WTC11 (cell line): ENCODE measurements around the gene UBQLN1. TPM values are rescaled to one million over a fixed set of nuclear protein-coding genes. Genes with fewer than 3 reads are reported as not detected.

Source experiments
- ATAC-seq: fragments of 200-7000 bp; cut with Tn5 transposase; 2 replicates; pipeline ENCODE4 v1.10.0; 2021; ENCODE audit warnings: mild to moderate bottlenecking, moderate library complexity
- CTCF ChIA-PET: fragments of 300-600 bp; sonication (Branson Sonifier 250); formaldehyde crosslinking; loops from one replicate; lab custom pipeline; 2021; ENCODE audit warnings: antibody characterized with exemption; lab: Charles Lee
- POLR2A ChIA-PET: fragments of 350-600 bp; sonication (Branson Sonifier 250); formaldehyde crosslinking; loops from one replicate; lab custom pipeline; 2021; ENCODE audit warnings: antibody characterized with exemption; lab: Charles Lee
- DNase-seq: peaks from one replicate; pipeline ENCODE4 v3.0.0; 2021; ENCODE audit warnings: low spot score
- H3K27ac Mint-ChIP-seq: 2 replicates; pipeline ENCODE4 v1.8.0; 2021; ENCODE audit warnings: mixed read lengths
- H3K27me3 Mint-ChIP-seq: 2 replicates; pipeline ENCODE4 v1.8.0; 2021; ENCODE audit warnings: low read depth, mild to moderate bottlenecking, moderate library complexity, mixed read lengths
- H3K36me3 Mint-ChIP-seq: 2 replicates; pipeline ENCODE4 v1.8.0; 2021; ENCODE audit warnings: mixed read lengths
- H3K4me1 Mint-ChIP-seq: 2 replicates; pipeline ENCODE4 v1.8.0; 2022; ENCODE audit warnings: mixed read lengths
- H3K4me3 Mint-ChIP-seq: 2 replicates; pipeline ENCODE4 v1.8.0; 2021; ENCODE audit warnings: mild to moderate bottlenecking, moderate library complexity, mixed read lengths
- H3K9me3 Mint-ChIP-seq: 2 replicates; pipeline ENCODE4 v1.8.0; 2021; ENCODE audit warnings: mixed read lengths
- CBFB ChIP-seq: sonication (generic); formaldehyde crosslinking; IDR thresholded peaks from 2 replicates; pipeline ENCODE4 v1.8.1; 2022; ENCODE audit warnings: mild to moderate bottlenecking, low read depth, missing genetic modification reagents
- CREB1 ChIP-seq: sonication (generic); formaldehyde crosslinking; IDR thresholded peaks from 2 replicates; pipeline ENCODE4 v1.8.0; 2023; ENCODE audit warnings: mild to moderate bottlenecking, missing genetic modification reagents
- ELF4 ChIP-seq: sonication (generic); formaldehyde crosslinking; IDR thresholded peaks from 2 replicates; pipeline ENCODE4 v1.8.1; 2022; ENCODE audit warnings: low read depth, mild to moderate bottlenecking, moderate library complexity, missing genetic modification reagents
- ERG ChIP-seq: fragments of 250-450 bp; sonication (Bioruptor Pico); IDR thresholded peaks from 2 replicates; pipeline ENCODE4 v1.8.0; 2021; ENCODE audit warnings: mild to moderate bottlenecking
- ESRRA ChIP-seq: sonication (generic); formaldehyde crosslinking; IDR thresholded peaks from 2 replicates; pipeline ENCODE4 v1.8.1; 2022; ENCODE audit warnings: mild to moderate bottlenecking, missing genetic modification reagents, borderline replicate concordance
- FOXP1 ChIP-seq: sonication (generic); formaldehyde crosslinking; IDR thresholded peaks from 2 replicates; pipeline ENCODE4 v1.8.0; 2022; ENCODE audit warnings: missing genetic modification reagents, mild to moderate bottlenecking, moderate library complexity, borderline replicate concordance
- FOXP4 ChIP-seq: sonication (generic); formaldehyde crosslinking; IDR thresholded peaks from 2 replicates; pipeline ENCODE4 v1.8.0; 2022; ENCODE audit warnings: mild to moderate bottlenecking, missing genetic modification reagents
- GABPB1 ChIP-seq: sonication (generic); formaldehyde crosslinking; IDR thresholded peaks from 2 replicates; pipeline ENCODE4 v1.8.1; 2023; ENCODE audit warnings: mild to moderate bottlenecking, missing genetic modification reagents
- HMGXB4 ChIP-seq: sonication (generic); formaldehyde crosslinking; IDR thresholded peaks from 2 replicates; pipeline ENCODE4 v1.8.1; 2023; ENCODE audit warnings: mild to moderate bottlenecking, moderate library complexity, missing genetic modification reagents
- IRF1 ChIP-seq: sonication (generic); formaldehyde crosslinking; IDR thresholded peaks from 2 replicates; pipeline ENCODE4 v1.8.0; 2023; ENCODE audit warnings: missing genetic modification reagents
- JUN ChIP-seq: sonication (generic); formaldehyde crosslinking; IDR thresholded peaks from 2 replicates; pipeline ENCODE4 v1.8.0; 2023; ENCODE audit warnings: mild to moderate bottlenecking, missing genetic modification reagents
- MLX ChIP-seq: sonication (generic); formaldehyde crosslinking; IDR thresholded peaks from 2 replicates; pipeline ENCODE4 v1.8.1; 2023; ENCODE audit warnings: mild to moderate bottlenecking, missing genetic modification reagents, moderate library complexity
- NR3C1 ChIP-seq: sonication (generic); formaldehyde crosslinking; conservative IDR thresholded peaks from 2 replicates; pipeline ENCODE4 v1.8.1; 2023; ENCODE audit warnings: low read depth, mild to moderate bottlenecking, missing genetic modification reagents
- OVOL2 ChIP-seq: fragments of 250-450 bp; sonication (Bioruptor Pico); IDR thresholded peaks from 2 replicates; pipeline ENCODE4 v1.9.0; 2021; ENCODE audit warnings: mild to moderate bottlenecking, borderline replicate concordance
- RELA ChIP-seq: sonication (generic); formaldehyde crosslinking; IDR thresholded peaks from 2 replicates; pipeline ENCODE4 v1.8.1; 2022; ENCODE audit warnings: missing genetic modification reagents, mild to moderate bottlenecking, borderline replicate concordance
- RORB ChIP-seq: fragments of 250-450 bp; sonication (Bioruptor Pico); IDR thresholded peaks from 2 replicates; pipeline ENCODE4 v1.9.0; 2021; ENCODE audit warnings: mild to moderate bottlenecking
- SMAD4 ChIP-seq: sonication (generic); formaldehyde crosslinking; IDR thresholded peaks from 2 replicates; pipeline ENCODE4 v1.8.0; 2022; ENCODE audit warnings: mild to moderate bottlenecking, missing genetic modification reagents
- SOX15 ChIP-seq: fragments of 250-450 bp; sonication (Bioruptor Pico); IDR thresholded peaks from 2 replicates; pipeline ENCODE4 v1.9.0; 2021; ENCODE audit warnings: mild to moderate bottlenecking
- SP1 ChIP-seq: sonication (generic); formaldehyde crosslinking; conservative IDR thresholded peaks from 2 replicates; pipeline ENCODE4 v1.8.1; 2022; ENCODE audit warnings: missing genetic modification reagents
- TCF7 ChIP-seq: sonication (generic); formaldehyde crosslinking; IDR thresholded peaks from 2 replicates; pipeline ENCODE4 v1.8.0; 2022; ENCODE audit warnings: mild to moderate bottlenecking, low read depth, missing genetic modification reagents, moderate library complexity
- TEAD4 ChIP-seq: sonication (generic); formaldehyde crosslinking; IDR thresholded peaks from 2 replicates; pipeline ENCODE4 v1.8.0; 2022; ENCODE audit warnings: mild to moderate bottlenecking, missing genetic modification reagents
- ZBTB43 ChIP-seq: sonication (generic); formaldehyde crosslinking; IDR thresholded peaks from 2 replicates; pipeline ENCODE4 v1.8.1; 2023; ENCODE audit warnings: mild to moderate bottlenecking, missing genetic modification reagents
- ZNF232 ChIP-seq: sonication (generic); formaldehyde crosslinking; IDR thresholded peaks from 2 replicates; pipeline ENCODE4 v1.8.0; 2022; ENCODE audit warnings: mild to moderate bottlenecking, missing genetic modification reagents
- ZNF317 ChIP-seq: sonication (generic); formaldehyde crosslinking; IDR thresholded peaks from 2 replicates; pipeline ENCODE4 v1.8.1; 2023; ENCODE audit warnings: low read depth, mild to moderate bottlenecking, moderate library complexity, missing genetic modification reagents, borderline replicate concordance
- total RNA-seq: library from RNA; stranded (reverse); gene quantifications from 3 replicates; pipeline ENCODE4 v1.2.3, GENCODE V29; 2021

Gene UBQLN1
- total RNA-seq, 1 experiment from 2014 or later = 110 TPM

- H3K9me3 Mint-ChIP-seq = no peaks in the 10 kb centered on the region
- H3K4me3 Mint-ChIP-seq = no peak overlapping the region
- ChIA-PET POLR2A (no interaction called here), CTCF (interaction anchor here (0.7 kb wide), 1 partner anchor 43 kb away, joined by 3 read pairs; no protein-coding TSS in a partner anchor)
- ATAC-seq (no peak), DNase-seq (no peak)
- no peaks in the 10 kb centered on the region for H3K4me1 Mint-ChIP-seq
- peaks cover 46% of the 10 kb centered on the region for H3K36me3 Mint-ChIP-seq
- TF ChIP-seq MLX (CRISPR knock-in tag) = no peak
- no peak for TF ChIP-seq ESRRA (CRISPR knock-in tag)
- no peak for TF ChIP-seq CBFB (CRISPR knock-in tag)
- TF ChIP-seq JUN (CRISPR knock-in tag) = no peak
- no peak for TF ChIP-seq FOXP1 (CRISPR knock-in tag)
- no peak for TF ChIP-seq OVOL2 (CRISPR knock-in tag)
- no peak for TF ChIP-seq TCF7 (CRISPR knock-in tag)
- no peak for TF ChIP-seq ZBTB43 (CRISPR knock-in tag)
- TF ChIP-seq SOX15 (CRISPR knock-in tag) = no peak
- no peak for TF ChIP-seq ELF4 (CRISPR knock-in tag)
- no peak for TF ChIP-seq IRF1 (CRISPR knock-in tag)
- TF ChIP-seq ERG (CRISPR knock-in tag) = no peak
- TF ChIP-seq SMAD4 (CRISPR knock-in tag) = no peak
- TF ChIP-seq NR3C1 (CRISPR knock-in tag) = no peak
- TF ChIP-seq GABPB1 (CRISPR knock-in tag) = no peak
- no peak for TF ChIP-seq SP1
- no peak for TF ChIP-seq ZNF232
- no peak for TF ChIP-seq RELA (CRISPR knock-in tag)
- H3K27me3 Mint-ChIP-seq = no peaks in the 10 kb centered on the region
- no peak overlapping the region for H3K27ac Mint-ChIP-seq
Observed at GRCh38 chr9:83665580-83666200, 42.1 kb downstream of the UBQLN1 start.

- peaks cover 53% of the 10 kb centered on the region for H3K36me3 Mint-ChIP-seq
Observed at GRCh38 chr9:83662933-83663332, 44.8 kb downstream of the UBQLN1 start.

GRCh38 chr9:83656952-83657351, 50.8 kb downstream of the UBQLN1 start:
- ChIA-PET CTCF (no interaction called here), POLR2A (no interaction called here)
- Mint-ChIP-seq H3K4me1 (peaks cover 6% of the 10 kb centered on the region), H3K4me3 (no peak overlapping the region), H3K36me3 (peaks cover 54% of the 10 kb centered on the region), H3K9me3 (peaks cover 11% of the 10 kb centered on the region), H3K27me3 (no peaks in the 10 kb centered on the region), H3K27ac (no peak overlapping the region)
- DNase-seq = no peak
- ATAC-seq = no peak
- TF ChIP-seq FOXP4 (CRISPR knock-in tag) (no peak), RORB (CRISPR knock-in tag) (no peak), CREB1 (CRISPR knock-in tag) (no peak), ZNF317 (CRISPR knock-in tag) (no peak), HMGXB4 (CRISPR knock-in tag) (no peak)

More at GRCh38 chr9:83662933-83663332, 44.8 kb downstream of the UBQLN1 start:
- no peak overlapping the region for H3K27ac Mint-ChIP-seq
- DNase-seq = no peak
- no peak overlapping the region for H3K4me3 Mint-ChIP-seq
- no peaks in the 10 kb centered on the region for H3K9me3 Mint-ChIP-seq
- no peak for ATAC-seq
- ChIA-PET POLR2A (no interaction called here), CTCF (interaction anchor here (0.9 kb wide), 1 partner anchor 14 kb away, joined by 4 read pairs; no protein-coding TSS in a partner anchor)
- H3K27me3 Mint-ChIP-seq = no peaks in the 10 kb centered on the region
- TF ChIP-seq TEAD4 (CRISPR knock-in tag) (no peak), CREB1 (CRISPR knock-in tag) (no peak)
- H3K4me1 Mint-ChIP-seq = no peaks in the 10 kb centered on the region
